Neuronal stem cell (in vitro differentiated cells): ENCODE measurements around the gene BNC1.

Source experiments
- DNase-seq: peaks from one replicate; pipeline ENCODE4 v3.0.0-alpha.2; 2013; ENCODE audit warnings: low spot score
- H2AFZ ChIP-seq: one replicate; pipeline ENCODE4 v1.6.1; 2013; ENCODE audit warnings: mild to moderate bottlenecking, low read length, inconsistent platforms
- H2AK5ac ChIP-seq: 2 replicates; pipeline ENCODE4 v1.6.1; 2013; ENCODE audit warnings: low read depth, mild to moderate bottlenecking, inconsistent platforms, low read length, moderate library complexity, mixed read lengths
- H2BK120ac ChIP-seq: 2 replicates; pipeline ENCODE4 v1.6.1; 2013; ENCODE audit warnings: low read depth, mild to moderate bottlenecking, inconsistent platforms, low read length, moderate library complexity, mixed read lengths
- H2BK12ac ChIP-seq: one replicate; pipeline ENCODE4 v1.6.1; 2013; ENCODE audit warnings: low read length, inconsistent platforms
- H2BK15ac ChIP-seq: 2 replicates; pipeline ENCODE4 v1.6.1; 2013; ENCODE audit warnings: mild to moderate bottlenecking, low read length, inconsistent platforms, mixed read lengths
- H2BK5ac ChIP-seq: one replicate; pipeline ENCODE4 v1.6.1; 2013; ENCODE audit warnings: inconsistent platforms, mild to moderate bottlenecking, low read length, moderate library complexity
- H3K14ac ChIP-seq: one replicate; pipeline ENCODE4 v1.6.1; 2013; ENCODE audit warnings: low read length, inconsistent platforms
- H3K18ac ChIP-seq: 2 replicates; pipeline ENCODE4 v1.6.1; 2013; ENCODE audit warnings: low read length, inconsistent platforms
- H3K23ac ChIP-seq: 2 replicates; pipeline ENCODE4 v1.6.1; 2013; ENCODE audit warnings: low read depth, mild to moderate bottlenecking, mixed read lengths, low read length, inconsistent platforms; ENCODE audit not compliant: poor library complexity
- H3K27ac ChIP-seq: replicated peaks from 3 replicates; pipeline ENCODE4 v1.5.1; 2013; ENCODE audit warnings: low read length, inconsistent platforms
- H3K27me3 ChIP-seq, 3 experiments: 2 replicates each; pipeline ENCODE4 v1.6.1; 2013; ENCODE audit warnings: low read length in 3 of 3, mild to moderate bottlenecking in 2 of 3, inconsistent platforms in 1 of 3, low read depth in 1 of 3, mixed read lengths in 1 of 3, moderate library complexity in 1 of 3; ENCODE audit not compliant: control insufficient read depth in 3 of 3, insufficient read depth in 3 of 3
- H3K36me3 ChIP-seq, 2 donors: replicated peaks in 1 of 2; 2 replicates each; pipeline ENCODE4 v1.6.1; 2013; ENCODE audit warnings: low read length in 2 of 2; ENCODE audit not compliant: control insufficient read depth in 2 of 2, insufficient read depth in 2 of 2
- H3K4ac ChIP-seq: 2 replicates; pipeline ENCODE4 v1.6.1; 2013; ENCODE audit warnings: inconsistent platforms, mild to moderate bottlenecking, low read length, moderate library complexity
- H3K4me1 ChIP-seq, 2 donors: 1 replicate in 1 of 2; 2 replicates in 1 of 2; pipeline ENCODE4 v1.6.1; 2013; ENCODE audit warnings: low read length in 2 of 2, low read depth in 1 of 2; ENCODE audit not compliant: control insufficient read depth in 2 of 2, insufficient read depth in 1 of 2
- H3K4me2 ChIP-seq: one replicate; pipeline ENCODE4 v1.6.1; 2013; ENCODE audit warnings: mild to moderate bottlenecking, low read length, inconsistent platforms; ENCODE audit not compliant: insufficient read depth, poor library complexity, severe bottlenecking
- H3K4me3 ChIP-seq, 2 donors: 2 replicates each; pipeline ENCODE4 v1.5.1; 2013; ENCODE audit warnings: low read length in 2 of 2, mild to moderate bottlenecking in 2 of 2, inconsistent platforms in 1 of 2, moderate library complexity in 1 of 2
- H3K79me1 ChIP-seq: one replicate; pipeline ENCODE4 v1.6.1; 2013; ENCODE audit warnings: low read depth, mild to moderate bottlenecking, inconsistent platforms, low read length, moderate library complexity
- H3K9ac ChIP-seq: one replicate; pipeline ENCODE4 v1.6.1; 2013; ENCODE audit warnings: mild to moderate bottlenecking, low read depth, low read length, inconsistent platforms; ENCODE audit not compliant: poor library complexity
- H3K9me3 ChIP-seq, 2 donors: replicated peaks in 1 of 2; 2 replicates each; pipeline versions ENCODE3 to v1.6.1; 2013; ENCODE audit warnings: low read length in 2 of 2, mild to moderate bottlenecking in 2 of 2, inconsistent platforms in 1 of 2, low read depth in 1 of 2, mixed read lengths in 1 of 2, moderate library complexity in 1 of 2; ENCODE audit not compliant: control insufficient read depth in 2 of 2, insufficient read depth in 1 of 2
- H4K8ac ChIP-seq: one replicate; pipeline ENCODE4 v1.6.1; 2013; ENCODE audit warnings: low read depth, mild to moderate bottlenecking, inconsistent platforms, low read length, moderate library complexity
- H4K91ac ChIP-seq: one replicate; pipeline ENCODE4 v1.6.1; 2013; ENCODE audit warnings: low read length, low read depth, mild to moderate bottlenecking, inconsistent platforms; ENCODE audit not compliant: poor library complexity
- WGBS, 2 donors: extraction: QIAGEN DNeasy Blood & Tissue Kit; methylation state at CpG; one replicate each; pipeline ENCODE4 v1.1.7; 2013; ENCODE audit warnings: missing lambda C conversion rate in 2 of 2, mixed read lengths in 1 of 2; ENCODE audit not compliant: insufficient read length in 2 of 2, insufficient replicate concordance in 1 of 2; ENCODE audit errors: extremely low coverage in 2 of 2; 5-methylcytosine and 5-hydroxymethylcytosine counted together

BNC1 gene

DNA sequence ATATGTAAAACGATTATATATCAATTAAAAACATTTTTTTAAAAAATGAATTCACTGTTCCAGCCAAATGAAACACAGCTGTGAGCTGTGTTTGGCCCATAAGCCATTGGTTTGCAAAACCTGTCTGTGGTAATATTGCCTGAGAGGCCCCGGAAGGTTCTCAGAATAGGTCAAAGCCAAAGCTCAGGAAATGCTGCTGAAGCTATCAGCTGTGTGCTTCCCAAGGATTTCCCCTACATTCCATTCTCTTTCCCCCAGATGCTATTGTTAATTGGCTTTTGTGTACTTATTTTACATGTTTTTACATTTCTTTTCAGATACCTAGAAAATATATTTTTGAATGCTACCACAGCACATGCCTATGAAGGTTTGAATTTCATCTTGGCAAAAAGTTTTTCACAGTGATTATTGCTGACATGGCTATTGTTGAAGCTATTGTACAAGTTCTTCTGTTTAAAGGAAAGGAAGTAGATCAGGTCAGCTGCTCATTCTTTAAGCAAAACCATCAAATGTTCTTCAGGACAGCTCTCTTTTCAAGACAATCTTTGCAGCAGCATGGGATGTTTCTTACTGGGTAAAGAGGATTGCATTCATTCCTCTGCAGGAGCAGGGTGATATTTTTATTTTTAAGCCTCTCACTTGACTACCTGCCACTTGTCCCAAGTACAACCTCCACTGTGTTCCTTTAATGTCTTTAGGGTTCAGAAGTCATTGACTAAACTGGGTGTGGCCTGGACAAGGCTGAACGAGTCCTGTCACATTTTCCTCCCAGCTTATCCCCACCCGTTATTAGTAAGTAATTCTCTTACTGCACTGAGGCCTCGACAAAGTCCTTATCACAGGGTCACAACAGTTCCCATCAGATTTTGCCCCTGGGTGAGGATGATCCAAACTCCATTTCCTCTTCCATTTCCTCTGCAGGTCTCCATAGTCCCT, 26.3 kb upstream of the BNC1 start:
- Histone ChIP-seq H3K18ac (no peak overlapping the region), H2AFZ (no peak overlapping the region)
- 100% methylated on average over 1 of the region's 5 CpGs; no CpG with 5 or more reads in 1 of the 2 donors for WGBS, 2 donors

DNA sequence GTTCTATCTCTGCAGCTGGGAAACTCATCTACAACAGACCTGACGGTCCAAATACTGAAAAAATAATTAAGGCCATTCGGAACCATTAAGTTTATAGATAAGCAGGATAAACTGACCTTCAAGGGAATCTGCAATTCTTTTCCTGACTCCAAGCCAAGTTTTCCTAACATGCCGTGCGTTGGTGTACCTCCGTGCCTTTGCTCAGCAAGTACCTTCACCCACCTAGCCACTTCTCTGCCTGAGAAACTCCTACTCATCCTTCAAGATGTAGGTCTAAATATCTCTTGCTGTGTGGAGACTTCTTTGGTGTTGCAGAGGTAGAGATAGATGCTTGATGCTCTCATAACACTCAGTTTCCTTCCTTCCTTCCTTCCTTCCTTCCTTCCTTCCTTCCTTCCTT, 24.2 kb upstream of the BNC1 start:
- Histone ChIP-seq H3K79me1 (no peaks in the 10 kb centered on the region), H3K27me3 (peaks cover 0 to 30% (median 0%) of the 10 kb centered on the region in 3 experiments), H2BK5ac (no peak overlapping the region), H3K36me3 (no peaks in the 10 kb centered on the region), H4K91ac (no peak overlapping the region), H4K8ac (no peak overlapping the region), H3K9ac (no peak overlapping the region), H3K4me3 (no peak overlapping the region), H3K4ac (no peak overlapping the region), H3K27ac (no peak overlapping the region), H3K4me1 (peaks cover 3 to 8% of the 10 kb centered on the region in 2 donors), H2BK120ac (no peak overlapping the region), H2AK5ac (no peak overlapping the region), H2AFZ (no peak overlapping the region), H3K18ac (no peak overlapping the region), H2BK15ac (no peak overlapping the region), H3K14ac (no peak overlapping the region), H2BK12ac (no peak overlapping the region), H3K23ac (no peak overlapping the region), H3K4me2 (no peak overlapping the region), H3K9me3 (no peaks in the 10 kb centered on the region)
- no peak for DNase-seq
- no CpG with 5 or more reads among the region's 5 CpGs for WGBS, 2 donors

More for the DNA sequence above, 26.3 kb upstream of the BNC1 start:
- peaks cover 0 to 16% (median 0%) of the 10 kb centered on the region in 3 experiments for H3K27me3 ChIP-seq
- no peak overlapping the region for H4K91ac ChIP-seq
- H3K79me1 ChIP-seq = no peaks in the 10 kb centered on the region
- no peaks in the 10 kb centered on the region for H3K9me3 ChIP-seq
- no peak overlapping the region for H3K14ac ChIP-seq
- H2BK12ac ChIP-seq = no peak overlapping the region
- no peaks in the 10 kb centered on the region for H3K36me3 ChIP-seq
- no peak overlapping the region for H3K27ac ChIP-seq
- H2BK5ac ChIP-seq = no peak overlapping the region
- no peak overlapping the region for H3K4me2 ChIP-seq
- H3K23ac ChIP-seq = no peak overlapping the region
- no peak overlapping the region for H2BK120ac ChIP-seq
- peaks cover 2 to 3% of the 10 kb centered on the region in 2 donors for H3K4me1 ChIP-seq
- no peak overlapping the region for H3K4me3 ChIP-seq
- no peak for DNase-seq
- no peak overlapping the region for H3K4ac ChIP-seq
- H2AK5ac ChIP-seq = no peak overlapping the region
- H4K8ac ChIP-seq = no peak overlapping the region
- no peak overlapping the region for H2BK15ac ChIP-seq
- H3K9ac ChIP-seq = no peak overlapping the region

DNA sequence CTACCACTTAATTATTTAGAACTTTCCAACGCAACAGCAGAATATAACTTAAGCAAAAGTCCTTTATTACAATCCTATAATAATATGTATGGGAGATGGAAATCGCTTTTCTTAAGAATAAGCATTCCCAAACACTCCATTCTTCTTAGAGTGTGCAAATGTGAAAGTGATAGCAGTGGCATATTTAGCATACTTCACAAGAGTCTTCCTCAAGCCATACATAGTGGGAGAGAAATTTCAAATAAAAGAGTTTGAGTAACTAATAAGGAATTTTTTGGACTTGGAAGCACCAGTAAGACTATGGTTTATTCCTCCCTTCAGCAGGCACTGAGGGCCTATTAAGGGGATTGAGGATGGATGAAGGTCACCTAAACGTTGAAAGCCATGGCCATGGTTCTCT, 22.1 kb upstream of the BNC1 start:
- no peak overlapping the region for H3K4me3 ChIP-seq
- no peak overlapping the region for H2BK5ac ChIP-seq
- no peak overlapping the region for H2BK12ac ChIP-seq
- no peak overlapping the region for H3K23ac ChIP-seq
- H2AFZ ChIP-seq = no peak overlapping the region
- no peaks in the 10 kb centered on the region for H3K79me1 ChIP-seq
- no peak overlapping the region for H3K9ac ChIP-seq
- WGBS, 2 donors = no CpG with 5 or more reads among the region's 3 CpGs
- H3K9me3 ChIP-seq = no peaks in the 10 kb centered on the region
- H4K8ac ChIP-seq = no peak overlapping the region
- DNase-seq = no peak
- no peak overlapping the region for H2BK15ac ChIP-seq
- no peak overlapping the region for H2AK5ac ChIP-seq
- H3K27me3 ChIP-seq = peaks cover 0 to 33% (median 0%) of the 10 kb centered on the region in 3 experiments
- H3K4me1 ChIP-seq = peaks cover 3 to 8% of the 10 kb centered on the region in 2 donors
- no peak overlapping the region for H3K4me2 ChIP-seq
- no peak overlapping the region for H3K27ac ChIP-seq
- no peaks in the 10 kb centered on the region for H3K36me3 ChIP-seq
- H3K14ac ChIP-seq = no peak overlapping the region
- H4K91ac ChIP-seq = no peak overlapping the region
- no peak overlapping the region for H2BK120ac ChIP-seq
- no peak overlapping the region for H3K18ac ChIP-seq
- H3K4ac ChIP-seq = no peak overlapping the region

DNA sequence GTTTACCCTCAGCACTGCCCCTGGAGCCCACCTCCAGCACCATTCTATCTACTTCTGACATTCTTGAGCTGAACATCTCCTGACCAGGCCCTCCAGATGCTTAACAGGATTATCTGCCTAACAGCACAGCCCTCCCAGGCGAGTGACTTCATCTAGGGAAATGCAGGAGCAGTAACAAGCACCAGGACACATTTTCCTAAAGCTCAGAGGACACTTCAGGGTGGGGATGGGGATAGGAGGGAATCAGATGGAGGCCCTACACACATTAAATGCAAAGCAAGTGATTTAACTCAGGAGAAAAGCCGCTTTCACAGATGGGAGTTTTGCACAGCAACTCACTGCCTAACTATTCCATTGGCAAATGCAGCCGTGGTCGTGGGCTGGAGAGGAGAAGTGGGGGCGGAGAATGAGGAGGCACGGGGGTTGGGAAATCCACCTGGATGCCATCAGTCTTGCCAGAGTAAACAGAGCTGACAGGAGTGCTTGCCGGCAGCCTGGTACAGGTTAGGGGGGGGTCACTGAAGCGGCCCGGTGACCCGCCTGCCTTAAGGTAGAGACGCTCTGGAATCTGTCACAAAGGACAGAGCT, 21.3 kb upstream of the BNC1 start:
- Histone ChIP-seq H3K27ac (peak overlapping the region; percentile 1), H3K4me3 (no peak overlapping the region), H3K23ac (no peak overlapping the region), H3K36me3 (no peaks in the 10 kb centered on the region), H3K4ac (no peak overlapping the region), H4K8ac (no peak overlapping the region), H3K9ac (no peak overlapping the region), H2AFZ (peak overlapping the region; percentile 53), H2BK5ac (no peak overlapping the region), H3K27me3 (peaks cover 0 to 33% (median 0%) of the 10 kb centered on the region in 3 experiments), H3K4me1 (peaks cover 3 to 8% of the 10 kb centered on the region in 2 donors), H2BK120ac (no peak overlapping the region), H3K4me2 (peak overlapping the region; percentile 21), H2BK12ac (no peak overlapping the region), H3K9me3 (no peaks in the 10 kb centered on the region), H2BK15ac (no peak overlapping the region), H3K14ac (no peak overlapping the region), H3K79me1 (no peaks in the 10 kb centered on the region), H4K91ac (no peak overlapping the region), H3K18ac (peak overlapping the region; percentile 8), H2AK5ac (no peak overlapping the region)
- WGBS, 2 donors = no CpG with 5 or more reads among the region's 11 CpGs
- no peak for DNase-seq
